NOMO-1 treated with dmso at 0.1 percent for 144 hours (cell line): ENCODE measurements around the gene PDE8A.
A peak's percentile ranks its signal among the peaks of the same experiment; 100 is the strongest.
"Not testable (repeated sequence)": the region's sequence is repeated elsewhere in the genome, so short reads cannot be mapped to it uniquely, and the experiment has no call there.

Experiments used
- DNase-seq: peaks from one replicate; lab custom pipeline; 2025; ENCODE audit not compliant: unreplicated experiment; lab: John Stamatoyannopoulos, UW

PDE8A gene

GRCh38 chr15:84988909-84989644 lies 7.4 kb downstream of the PDE8A start:
- DNase-seq, result no peak

GRCh38 chr15:84990507-84990906 lies 8.9 kb downstream of the PDE8A start:
- no peak for DNase-seq

GRCh38 chr15:84991014-84991712 lies 9.5 kb downstream of the PDE8A start:
- DNase-seq, result no peak

GRCh38 chr15:84992157-84992944 lies 10.7 kb downstream of the PDE8A start:
- no peak for DNase-seq

GRCh38 chr15:84996055-84996454 lies 14.4 kb downstream of the PDE8A start:
- no peak for DNase-seq

GRCh38 chr15:84996714-84997113 lies 15.1 kb downstream of the PDE8A start:
- DNase-seq, result not testable (repeated sequence)

GRCh38 chr15:84997214-84997613 lies 15.6 kb downstream of the PDE8A start:
- not testable (repeated sequence) for DNase-seq

- DNase-seq, result no peak
Observed at GRCh38 chr15:85000189-85000864, 18.7 kb downstream of the PDE8A start.

- no peak for DNase-seq
Observed at GRCh38 chr15:85000937-85001336, 19.3 kb downstream of the PDE8A start.

GRCh38 chr15:85002517-85002916 lies 20.9 kb downstream of the PDE8A start:
- DNase-seq, result no peak

- peak; percentile 67 for DNase-seq
Observed at GRCh38 chr15:85003593-85004312, 22.1 kb downstream of the PDE8A start.

- DNase-seq, result no peak
Observed at GRCh38 chr15:85004550-85004949, 22.9 kb downstream of the PDE8A start.

GRCh38 chr15:85005319-85005718 lies 23.7 kb downstream of the PDE8A start:
- no peak for DNase-seq

- DNase-seq, result no peak
Observed at GRCh38 chr15:85005746-85006145, 24.1 kb downstream of the PDE8A start.

GRCh38 chr15:85006201-85006600 lies 24.5 kb downstream of the PDE8A start:
- DNase-seq, result no peak

GRCh38 chr15:85006655-85007054 lies 25.0 kb downstream of the PDE8A start:
- no peak for DNase-seq

GRCh38 chr15:85007137-85007536 lies 25.5 kb downstream of the PDE8A start:
- no peak for DNase-seq

- no peak for DNase-seq
Observed at GRCh38 chr15:85007741-85008397, 26.2 kb downstream of the PDE8A start.

- DNase-seq, result no peak
Observed at GRCh38 chr15:85008474-85009260, 27.0 kb downstream of the PDE8A start.
